Measurements from ENCODE around the gene GRAMD2B. TPM values are rescaled to one million over a fixed set of nuclear protein-coding genes. Genes with fewer than 3 reads are reported as not detected.

Gene GRAMD2B
- total RNA-seq, 1 donor from 2014 or later: 13.3 TPM

- peak in 1 of 2 donors; percentile 11 for DNase-seq (ENCODE audit: low read depth in 2 of 2)
Measured at GRCh38 chr5:126477294-126478117, 54.3 kb downstream of the GRAMD2B start.

- no peak for DNase-seq (ENCODE audit: low read depth in 2 of 2)
Measured at GRCh38 chr5:126479810-126480209, 56.6 kb downstream of the GRAMD2B start.

GRCh38 chr5:126480824-126481223 is 57.6 kb downstream of the GRAMD2B start:
- no peak for DNase-seq (ENCODE audit: low read depth in 2 of 2)

GRCh38 chr5:126481243-126481642 is 58.0 kb downstream of the GRAMD2B start:
- DNase-seq (ENCODE audit: low read depth in 2 of 2): no peak

- no peak for DNase-seq (ENCODE audit: low read depth in 2 of 2)
Measured at GRCh38 chr5:126482591-126482990, 59.4 kb downstream of the GRAMD2B start.

- peak in 1 of 2 donors; percentile 10 for DNase-seq (ENCODE audit: low read depth in 2 of 2)
Measured at GRCh38 chr5:126483156-126483555, 59.9 kb downstream of the GRAMD2B start.

- no peak for DNase-seq (ENCODE audit: low read depth in 2 of 2)
Measured at GRCh38 chr5:126484253-126484652, 61.0 kb downstream of the GRAMD2B start.

- no peak for DNase-seq (ENCODE audit: low read depth in 2 of 2)
Measured at GRCh38 chr5:126486332-126486731, 63.1 kb downstream of the GRAMD2B start.

- DNase-seq (ENCODE audit: low read depth in 2 of 2): no peak
Measured at GRCh38 chr5:126487596-126487995, 64.4 kb downstream of the GRAMD2B start.

GRCh38 chr5:126488443-126489065 is 65.3 kb downstream of the GRAMD2B start:
- DNase-seq (ENCODE audit: low read depth in 2 of 2): no peak

GRCh38 chr5:126490167-126490940 is 67.1 kb downstream of the GRAMD2B start:
- DNase-seq (ENCODE audit: low read depth in 2 of 2): no peak

- DNase-seq (ENCODE audit: low read depth in 2 of 2): peak in 1 of 2 donors; percentile 28
Measured at GRCh38 chr5:126492939-126493338, 69.7 kb downstream of the GRAMD2B start.

- no peak for DNase-seq (ENCODE audit: low read depth in 2 of 2)
Measured at GRCh38 chr5:126494393-126494792, 71.2 kb downstream of the GRAMD2B start.

- DNase-seq (ENCODE audit: low read depth in 2 of 2): no peak
Measured at GRCh38 chr5:126497506-126497905, 74.3 kb downstream of the GRAMD2B start.

- DNase-seq (ENCODE audit: low read depth in 2 of 2): no peak
Measured at GRCh38 chr5:126499278-126499677, 76.1 kb downstream of the GRAMD2B start.

- DNase-seq (ENCODE audit: low read depth in 2 of 2): peak; percentile 28 to 42
Measured at GRCh38 chr5:126499853-126500342, 76.7 kb downstream of the GRAMD2B start.

- no peak for DNase-seq (ENCODE audit: low read depth in 2 of 2)
Measured at GRCh38 chr5:126501448-126501847, 78.2 kb downstream of the GRAMD2B start.

- DNase-seq (ENCODE audit: low read depth in 2 of 2): peak; percentile 46 to 68
Measured at GRCh38 chr5:126503602-126504104, 80.4 kb downstream of the GRAMD2B start.

- DNase-seq (ENCODE audit: low read depth in 2 of 2): peak; percentile 43 to 50
Measured at GRCh38 chr5:126506079-126506478, 82.9 kb downstream of the GRAMD2B start.

- DNase-seq (ENCODE audit: low read depth in 2 of 2): no peak
Measured at GRCh38 chr5:126508251-126508961, 85.2 kb downstream of the GRAMD2B start.

GRCh38 chr5:126508962-126509279 is 85.7 kb downstream of the GRAMD2B start:
- peak; percentile 28 to 63 for DNase-seq (ENCODE audit: low read depth in 2 of 2)
